Measurements from ENCODE around the gene C1orf232.

The C1orf232 gene

DNA sequence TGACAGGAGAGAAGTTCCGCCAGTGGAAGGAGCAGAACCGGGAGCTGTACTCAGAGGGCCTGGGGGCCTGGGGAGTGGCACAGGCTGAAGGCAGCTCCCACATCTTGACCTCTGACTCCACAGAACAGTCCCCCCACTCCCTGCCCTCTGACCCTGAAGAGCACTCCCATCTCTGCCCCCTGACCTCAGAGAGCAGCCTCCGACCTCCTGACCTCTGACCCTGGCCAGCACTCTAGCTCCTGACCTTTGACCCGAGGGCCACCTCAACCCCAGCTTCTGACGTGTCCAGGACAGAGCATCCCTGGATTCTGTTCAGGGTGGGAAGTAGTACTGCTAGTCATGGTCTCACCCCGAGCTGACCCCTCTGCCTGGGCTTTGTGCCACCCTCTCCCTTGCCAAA lies 20.6 kb upstream of the C1orf232 start:
- TF ChIP-seq, protein P1, sequence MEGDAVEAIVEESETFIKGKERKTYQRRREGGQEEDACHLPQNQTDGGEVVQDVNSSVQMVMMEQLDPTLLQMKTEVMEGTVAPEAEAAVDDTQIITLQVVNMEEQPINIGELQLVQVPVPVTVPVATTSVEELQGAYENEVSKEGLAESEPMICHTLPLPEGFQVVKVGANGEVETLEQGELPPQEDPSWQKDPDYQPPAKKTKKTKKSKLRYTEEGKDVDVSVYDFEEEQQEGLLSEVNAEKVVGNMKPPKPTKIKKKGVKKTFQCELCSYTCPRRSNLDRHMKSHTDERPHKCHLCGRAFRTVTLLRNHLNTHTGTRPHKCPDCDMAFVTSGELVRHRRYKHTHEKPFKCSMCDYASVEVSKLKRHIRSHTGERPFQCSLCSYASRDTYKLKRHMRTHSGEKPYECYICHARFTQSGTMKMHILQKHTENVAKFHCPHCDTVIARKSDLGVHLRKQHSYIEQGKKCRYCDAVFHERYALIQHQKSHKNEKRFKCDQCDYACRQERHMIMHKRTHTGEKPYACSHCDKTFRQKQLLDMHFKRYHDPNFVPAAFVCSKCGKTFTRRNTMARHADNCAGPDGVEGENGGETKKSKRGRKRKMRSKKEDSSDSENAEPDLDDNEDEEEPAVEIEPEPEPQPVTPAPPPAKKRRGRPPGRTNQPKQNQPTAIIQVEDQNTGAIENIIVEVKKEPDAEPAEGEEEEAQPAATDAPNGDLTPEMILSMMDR (IDR thresholded peaks at IDR 0.05; ENCODE audit: control insufficient read depth, extremely low read depth, insufficient read depth), result no peak
- no peak for DNase-seq (ENCODE audit: low read depth)

GRCh38 chr1:26188477-26188876 lies 19.7 kb upstream of the C1orf232 start:
- TF ChIP-seq, protein P1 (IDR thresholded peaks at IDR 0.05; ENCODE audit: control insufficient read depth, extremely low read depth, insufficient read depth), result no peak

More for the DNA sequence above, 20.6 kb upstream of the C1orf232 start:
- H3K4me3 ChIP-seq (ENCODE audit: low read depth, low read length), result no peak overlapping the region

GRCh38 chr1:26187882-26188281 lies 19.1 kb upstream of the C1orf232 start:
- H3K4me3 ChIP-seq (ENCODE audit: low read depth, low read length), result no peak overlapping the region
- no peak for DNase-seq (ENCODE audit: low read depth)
- TF ChIP-seq, protein P1 (IDR thresholded peaks at IDR 0.05; ENCODE audit: control insufficient read depth, extremely low read depth, insufficient read depth), result no peak

More at GRCh38 chr1:26188477-26188876, 19.7 kb upstream of the C1orf232 start:
- DNase-seq (ENCODE audit: low read depth), result no peak
- no peak overlapping the region for H3K4me3 ChIP-seq (ENCODE audit: low read depth, low read length)

GRCh38 chr1:26184883-26185282 lies 16.1 kb upstream of the C1orf232 start:
- no peak overlapping the region for H3K4me3 ChIP-seq (ENCODE audit: low read depth, low read length)
- no peak for DNase-seq (ENCODE audit: low read depth)
- TF ChIP-seq, protein P1 (IDR thresholded peaks at IDR 0.05; ENCODE audit: control insufficient read depth, extremely low read depth, insufficient read depth), result no peak

DNA sequence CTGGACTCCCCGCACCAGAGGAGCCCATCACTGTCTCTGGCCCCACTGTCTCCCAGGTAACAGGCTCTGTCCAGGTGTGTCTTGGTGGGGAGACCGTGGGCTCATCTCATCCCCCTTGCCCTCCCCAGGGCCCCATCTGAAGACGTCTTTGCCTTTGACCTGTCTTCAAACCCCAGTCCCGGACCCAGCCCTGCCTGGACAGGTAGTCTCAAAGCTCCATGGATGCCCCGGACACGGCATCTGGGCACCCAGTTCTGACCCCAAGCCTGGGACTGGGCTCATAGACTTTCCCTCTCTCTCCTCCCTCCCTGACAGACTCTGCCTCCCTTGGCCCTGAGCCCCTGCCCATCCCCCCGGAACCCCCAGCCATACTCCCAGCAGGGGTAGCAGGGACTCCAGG lies 15.3 kb upstream of the C1orf232 start:
- DNase-seq (ENCODE audit: low read depth), result no peak
- H3K4me3 ChIP-seq (ENCODE audit: low read depth, low read length), result no peak overlapping the region
- TF ChIP-seq, protein P1 (IDR thresholded peaks at IDR 0.05; ENCODE audit: control insufficient read depth, extremely low read depth, insufficient read depth), result no peak

DNA sequence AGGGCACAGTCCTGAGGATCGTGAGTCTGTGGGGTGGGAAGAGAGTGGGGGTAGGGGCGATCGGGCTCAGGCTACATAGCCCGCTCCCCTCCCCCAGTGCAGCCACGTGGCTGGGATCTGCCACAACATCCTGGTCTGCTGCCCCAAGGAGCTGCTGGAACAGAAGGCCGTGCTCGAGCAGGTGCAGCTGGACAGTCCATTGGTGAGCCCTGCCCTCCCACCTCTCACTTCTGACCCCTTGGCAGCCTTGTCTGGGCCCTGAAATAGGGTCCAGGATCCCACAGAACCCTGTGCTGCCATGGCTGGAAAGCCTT lies 13.6 kb upstream of the C1orf232 start:
- H3K4me3 ChIP-seq (ENCODE audit: low read depth, low read length), result no peak overlapping the region
- DNase-seq (ENCODE audit: low read depth), result no peak
- TF ChIP-seq, protein P1 (IDR thresholded peaks at IDR 0.05; ENCODE audit: control insufficient read depth, extremely low read depth, insufficient read depth), result no peak

DNA sequence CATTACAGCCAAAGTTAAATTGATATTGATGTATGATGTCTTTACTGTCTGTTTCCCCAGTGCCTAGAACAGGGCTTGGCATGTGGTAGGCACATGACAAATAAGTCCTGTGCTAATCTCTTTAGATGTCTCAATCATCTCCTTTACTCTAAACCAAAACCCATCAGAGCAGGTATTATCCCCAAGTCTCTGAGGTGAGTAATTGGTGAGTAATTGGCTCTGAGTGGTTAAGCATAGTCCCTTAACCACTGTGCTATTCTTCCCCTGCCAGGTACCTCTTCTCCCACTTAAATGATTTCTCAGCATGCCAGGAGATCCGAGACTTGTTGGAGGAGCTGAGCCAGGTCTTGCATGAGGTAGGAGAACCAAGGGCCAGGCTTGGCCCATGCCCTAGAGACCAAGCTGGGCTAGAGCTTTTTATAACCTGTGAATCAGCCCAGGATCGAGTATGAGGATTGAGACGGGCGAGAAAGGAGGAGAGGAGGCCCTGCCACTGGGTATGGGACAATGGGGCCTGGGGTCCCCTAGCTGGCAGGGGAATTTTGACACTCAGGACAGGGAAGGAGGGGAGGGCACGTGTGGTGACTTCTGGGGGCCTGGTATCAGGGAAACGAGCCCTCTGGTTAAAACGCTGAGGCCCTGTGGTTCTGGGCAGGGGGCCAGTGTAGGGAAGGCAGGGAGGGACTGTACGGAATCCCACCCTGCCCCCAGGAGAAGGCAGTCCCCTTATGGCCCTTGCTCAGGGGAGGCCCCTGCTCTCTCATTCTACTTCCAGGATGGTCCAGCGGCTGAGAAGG lies 13.0 kb upstream of the C1orf232 start:
- TF ChIP-seq, protein P1 (IDR thresholded peaks at IDR 0.05; ENCODE audit: control insufficient read depth, extremely low read depth, insufficient read depth), result no peak
- no peak for DNase-seq (ENCODE audit: low read depth)
- no peak overlapping the region for H3K4me3 ChIP-seq (ENCODE audit: low read depth, low read length)
